GM21717 (cell line): Measurements from ENCODE around the gene RNF224.

ENCODE experiments used
- ATAC-seq: cut with Tn5 transposase; IDR thresholded peaks from one replicate; pipeline ENCODE4 v1.9.1; 2021; ENCODE audit warnings: mild to moderate bottlenecking, moderate library complexity; ENCODE audit not compliant: unreplicated experiment

Gene RNF224

GRCh38 chr9:137269231-137269772 lies 42.0 kb downstream of the RNF224 start:
- no peak for ATAC-seq

GRCh38 chr9:137270929-137271695 lies 43.8 kb downstream of the RNF224 start:
- ATAC-seq, result no peak

- no peak for ATAC-seq
Measured at GRCh38 chr9:137271696-137272076, 44.4 kb downstream of the RNF224 start.

- no peak for ATAC-seq
Measured at GRCh38 chr9:137272241-137273094, 45.2 kb downstream of the RNF224 start.

GRCh38 chr9:137273095-137273490 lies 45.8 kb downstream of the RNF224 start:
- no peak for ATAC-seq

- ATAC-seq, result no peak
Measured at GRCh38 chr9:137273611-137274320, 46.5 kb downstream of the RNF224 start.

GRCh38 chr9:137275203-137275587 lies 47.9 kb downstream of the RNF224 start:
- ATAC-seq, result no peak

- no peak for ATAC-seq
Measured at GRCh38 chr9:137275588-137276472, 48.5 kb downstream of the RNF224 start.

GRCh38 chr9:137276473-137277328 lies 49.4 kb downstream of the RNF224 start:
- ATAC-seq, result no peak

- no peak for ATAC-seq
Measured at GRCh38 chr9:137277329-137278041, 50.2 kb downstream of the RNF224 start, which contains the start of gene TOR4A. Gene TOR4A (plus strand): TSS chr9:137277726. CDS start chr9:137278690, 964 bp downstream.

- ATAC-seq, result no peak
Measured at GRCh38 chr9:137278061-137278701, 50.9 kb downstream of the RNF224 start.
